GM12878 (cell line): ENCODE measurements around the gene C1D. TPM values are rescaled to one million over a fixed set of nuclear protein-coding genes. Genes with fewer than 3 reads are reported as not detected.

Source experiments
- ATF7 ChIP-seq: fragments of 450-650 bp; IDR thresholded peaks from 2 replicates; pipeline ENCODE4 v1.6.1; 2016; ENCODE audit warnings: low read depth, mild to moderate bottlenecking
- BCL11A ChIP-seq: IDR thresholded peaks from 2 replicates; pipeline ENCODE4 v1.6.1; 2011; ENCODE audit warnings: low read depth, low read length
- BCLAF1 ChIP-seq: fragments of 450-650 bp; IDR thresholded peaks from 2 replicates; pipeline ENCODE4 v1.6.1; 2017; ENCODE audit warnings: antibody characterized with exemption, mild to moderate bottlenecking, moderate library complexity
- CHD4 ChIP-seq: fragments of 200-600 bp; sonication (generic); IDR thresholded peaks from 2 replicates; pipeline ENCODE4 v1.6.1; 2016; ENCODE audit warnings: mild to moderate bottlenecking
- CREB1 ChIP-seq: IDR thresholded peaks from 2 replicates; pipeline ENCODE4 v1.6.1; 2012; ENCODE audit warnings: low read depth, mild to moderate bottlenecking, inconsistent platforms
- DPF2 ChIP-seq: fragments of 450-650 bp; IDR thresholded peaks from 2 replicates; pipeline ENCODE4 v1.6.1; 2017; ENCODE audit warnings: mild to moderate bottlenecking
- E4F1 ChIP-seq: fragments of 450-650 bp; IDR thresholded peaks from 2 replicates; pipeline ENCODE4 v1.6.1; 2018; ENCODE audit warnings: borderline replicate concordance, mild to moderate bottlenecking; ENCODE audit not compliant: partially characterized antibody
- EZH2 ChIP-seq: IDR thresholded peaks from 2 replicates; pipeline ENCODE4 v1.6.1; 2012; ENCODE audit warnings: low read depth, mild to moderate bottlenecking, control low read depth, inconsistent platforms, low read length, borderline replicate concordance; ENCODE audit not compliant: control insufficient read depth
- GABPA ChIP-seq: IDR thresholded peaks from 2 replicates; pipeline ENCODE4 v1.6.1; 2014; ENCODE audit warnings: antibody characterized with exemption, low read depth, mild to moderate bottlenecking, inconsistent platforms
- IKZF1 ChIP-seq: fragments of 450-650 bp; conservative IDR thresholded peaks from 2 replicates; pipeline ENCODE4 v1.6.1; 2017; ENCODE audit warnings: antibody characterized with exemption, mild to moderate bottlenecking
- IRF4 ChIP-seq: IDR thresholded peaks from 2 replicates; pipeline ENCODE4 v1.6.1; 2011; ENCODE audit warnings: low read depth, low read length
- KDM1A ChIP-seq: fragments of 200-600 bp; sonication (generic); IDR thresholded peaks from 2 replicates; pipeline ENCODE4 v1.6.1; 2016; ENCODE audit warnings: borderline replicate concordance
- LARP7 ChIP-seq: fragments of 450-650 bp; IDR thresholded peaks from 2 replicates; pipeline ENCODE4 v1.6.1; 2017; ENCODE audit warnings: mild to moderate bottlenecking
- STAT3 ChIP-seq: IDR thresholded peaks from 2 replicates; pipeline ENCODE4 v1.6.1; 2011; ENCODE audit warnings: low read depth, low read length, improper control_type of control experiment
- WRNIP1 ChIP-seq: IDR thresholded peaks from 2 replicates; pipeline ENCODE4 v1.6.1; 2011; ENCODE audit warnings: low read depth, low read length, improper control_type of control experiment, borderline replicate concordance
- ZSCAN29 ChIP-seq: fragments of 450-650 bp; IDR thresholded peaks from 2 replicates; pipeline ENCODE4 v1.6.1; 2017; ENCODE audit warnings: mild to moderate bottlenecking, moderate library complexity
- polyA plus RNA-seq, 11 experiments: library from polyadenylated mRNA; depleted of rRNA in 4 of 11; unstranded in 6 of 11; stranded (reverse) in 5 of 11; fragments of >200 nt; fragmentation: Nextera tagmentation in 4 of 11; fragmentation: Illumina TruSeq in 1 of 11; extraction: Ambion mirVana in 4 of 11; extraction: Trizol in 1 of 11; gene quantifications; 1 replicate in 1 of 11; 2 replicates in 10 of 11; pipeline versions ENCODE4 v1.2.1 to v1.2.3, GENCODE V29; 2011 to 2016; ENCODE audit warnings: inconsistent platforms in 2 of 11, missing spikeins in 2 of 11, low read depth in 1 of 11
- total RNA-seq, 4 experiments: library from RNA; depleted of rRNA in 3 of 4; stranded (reverse); fragments of >200 nt in 3 of 4; fragmentation: Illumina TruSeq in 1 of 4; extraction: Trizol in 1 of 4; gene quantifications; 2 replicates each; pipeline versions ENCODE4 v1.2.1 to v1.2.3, GENCODE V29; 2013 to 2021
- TF ChIP-seq, protein P1 (sequence below): fragments of 450-650 bp; conservative IDR thresholded peaks from 2 replicates; pipeline ENCODE4 v1.6.1; 2017; ENCODE audit warnings: mild to moderate bottlenecking, moderate library complexity
- TF ChIP-seq, protein P2 (sequence below): fragments of 450-650 bp; IDR thresholded peaks from 2 replicates; pipeline ENCODE4 v1.6.1; 2017; ENCODE audit warnings: mild to moderate bottlenecking, moderate library complexity
- TF ChIP-seq, protein P3 (sequence below): IDR thresholded peaks from 2 replicates; pipeline ENCODE4 v1.6.1; 2011; ENCODE audit warnings: low read depth, mild to moderate bottlenecking, low read length, moderate library complexity, borderline replicate concordance; ENCODE audit errors: extremely low read depth

C1D gene
- total and polyA plus RNA-seq, 10 of the 15 experiments (the other 5 are each of a cell fraction or from before 2014, with no cell fraction given) = 18.9 to 152 (median 59.1) TPM

DNA sequence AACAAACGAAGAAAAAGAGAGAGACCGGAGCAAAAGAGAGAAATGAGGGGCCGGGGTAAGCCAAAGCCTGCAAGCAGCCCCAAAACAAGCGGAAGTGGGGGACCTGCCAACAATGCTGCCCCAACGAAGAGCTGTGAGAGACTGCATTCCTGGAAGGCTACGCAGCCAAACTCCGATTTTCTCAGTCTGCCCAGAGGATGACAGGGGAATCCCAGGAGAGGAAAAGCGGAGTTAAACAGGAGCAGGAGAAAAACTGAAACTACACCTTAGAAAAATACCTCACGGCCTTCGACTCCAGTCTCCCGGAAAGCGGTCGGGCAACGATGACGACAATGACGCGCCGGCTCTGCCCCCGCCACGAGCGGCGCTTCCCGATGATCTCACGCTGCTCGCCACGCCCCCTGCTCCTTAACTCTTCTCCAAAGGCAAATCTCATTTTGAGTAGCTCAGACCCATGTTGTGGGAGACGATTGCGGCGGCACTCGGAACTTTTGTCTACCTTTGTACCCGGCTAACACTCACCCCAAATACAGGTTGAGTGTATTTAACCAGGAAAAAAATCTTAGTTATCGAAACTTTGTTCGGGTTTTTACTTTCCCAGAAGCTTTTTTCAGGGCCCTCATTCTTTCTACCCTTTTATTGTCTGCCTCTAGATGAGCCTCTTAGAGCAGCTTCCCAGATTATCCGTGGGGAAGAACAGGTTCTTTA is at the start of gene C1D (continued):
- TF ChIP-seq, protein P1, sequence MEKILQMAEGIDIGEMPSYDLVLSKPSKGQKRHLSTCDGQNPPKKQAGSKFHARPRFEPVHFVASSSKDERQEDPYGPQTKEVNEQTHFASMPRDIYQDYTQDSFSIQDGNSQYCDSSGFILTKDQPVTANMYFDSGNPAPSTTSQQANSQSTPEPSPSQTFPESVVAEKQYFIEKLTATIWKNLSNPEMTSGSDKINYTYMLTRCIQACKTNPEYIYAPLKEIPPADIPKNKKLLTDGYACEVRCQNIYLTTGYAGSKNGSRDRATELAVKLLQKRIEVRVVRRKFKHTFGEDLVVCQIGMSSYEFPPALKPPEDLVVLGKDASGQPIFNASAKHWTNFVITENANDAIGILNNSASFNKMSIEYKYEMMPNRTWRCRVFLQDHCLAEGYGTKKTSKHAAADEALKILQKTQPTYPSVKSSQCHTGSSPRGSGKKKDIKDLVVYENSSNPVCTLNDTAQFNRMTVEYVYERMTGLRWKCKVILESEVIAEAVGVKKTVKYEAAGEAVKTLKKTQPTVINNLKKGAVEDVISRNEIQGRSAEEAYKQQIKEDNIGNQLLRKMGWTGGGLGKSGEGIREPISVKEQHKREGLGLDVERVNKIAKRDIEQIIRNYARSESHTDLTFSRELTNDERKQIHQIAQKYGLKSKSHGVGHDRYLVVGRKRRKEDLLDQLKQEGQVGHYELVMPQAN = peak; percentile 88; the same call in 1 of the 2 replicates
- no peak for TF ChIP-seq DPF2
- no peak for TF ChIP-seq BCLAF1
- TF ChIP-seq CHD4 = no peak
- peak; percentile 80 for TF ChIP-seq ATF7
- peak; percentile 53 for TF ChIP-seq LARP7
- no peak for TF ChIP-seq EZH2
- TF ChIP-seq E4F1 = peak; percentile 54
- TF ChIP-seq BCL11A = 0 out of 2 replicates have a peak, but pooled peaks have one; percentile 27
- no peak for TF ChIP-seq KDM1A
- TF ChIP-seq ZSCAN29 = 0 out of 2 replicates have a peak, but pooled peaks have one; percentile 39
- no peak for TF ChIP-seq STAT3
- peak; percentile 73 for TF ChIP-seq GABPA
- TF ChIP-seq, protein P2, sequence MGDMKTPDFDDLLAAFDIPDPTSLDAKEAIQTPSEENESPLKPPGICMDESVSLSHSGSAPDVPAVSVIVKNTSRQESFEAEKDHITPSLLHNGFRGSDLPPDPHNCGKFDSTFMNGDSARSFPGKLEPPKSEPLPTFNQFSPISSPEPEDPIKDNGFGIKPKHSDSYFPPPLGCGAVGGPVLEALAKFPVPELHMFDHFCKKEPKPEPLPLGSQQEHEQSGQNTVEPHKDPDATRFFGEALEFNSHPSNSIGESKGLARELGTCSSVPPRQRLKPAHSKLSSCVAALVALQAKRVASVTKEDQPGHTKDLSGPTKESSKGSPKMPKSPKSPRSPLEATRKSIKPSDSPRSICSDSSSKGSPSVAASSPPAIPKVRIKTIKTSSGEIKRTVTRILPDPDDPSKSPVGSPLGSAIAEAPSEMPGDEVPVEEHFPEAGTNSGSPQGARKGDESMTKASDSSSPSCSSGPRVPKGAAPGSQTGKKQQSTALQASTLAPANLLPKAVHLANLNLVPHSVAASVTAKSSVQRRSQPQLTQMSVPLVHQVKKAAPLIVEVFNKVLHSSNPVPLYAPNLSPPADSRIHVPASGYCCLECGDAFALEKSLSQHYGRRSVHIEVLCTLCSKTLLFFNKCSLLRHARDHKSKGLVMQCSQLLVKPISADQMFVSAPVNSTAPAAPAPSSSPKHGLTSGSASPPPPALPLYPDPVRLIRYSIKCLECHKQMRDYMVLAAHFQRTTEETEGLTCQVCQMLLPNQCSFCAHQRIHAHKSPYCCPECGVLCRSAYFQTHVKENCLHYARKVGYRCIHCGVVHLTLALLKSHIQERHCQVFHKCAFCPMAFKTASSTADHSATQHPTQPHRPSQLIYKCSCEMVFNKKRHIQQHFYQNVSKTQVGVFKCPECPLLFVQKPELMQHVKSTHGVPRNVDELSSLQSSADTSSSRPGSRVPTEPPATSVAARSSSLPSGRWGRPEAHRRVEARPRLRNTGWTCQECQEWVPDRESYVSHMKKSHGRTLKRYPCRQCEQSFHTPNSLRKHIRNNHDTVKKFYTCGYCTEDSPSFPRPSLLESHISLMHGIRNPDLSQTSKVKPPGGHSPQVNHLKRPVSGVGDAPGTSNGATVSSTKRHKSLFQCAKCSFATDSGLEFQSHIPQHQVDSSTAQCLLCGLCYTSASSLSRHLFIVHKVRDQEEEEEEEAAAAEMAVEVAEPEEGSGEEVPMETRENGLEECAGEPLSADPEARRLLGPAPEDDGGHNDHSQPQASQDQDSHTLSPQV = no peak
- TF ChIP-seq IKZF1 = peak; percentile 78
- TF ChIP-seq, protein P3, sequence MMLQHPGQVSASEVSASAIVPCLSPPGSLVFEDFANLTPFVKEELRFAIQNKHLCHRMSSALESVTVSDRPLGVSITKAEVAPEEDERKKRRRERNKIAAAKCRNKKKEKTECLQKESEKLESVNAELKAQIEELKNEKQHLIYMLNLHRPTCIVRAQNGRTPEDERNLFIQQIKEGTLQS = peak; percentile 93
- TF ChIP-seq IRF4 = no peak
- no peak for TF ChIP-seq WRNIP1
- TF ChIP-seq CREB1 = peak; percentile 100
